KOPT-K1 (cell line): ENCODE measurements around the gene NR4A1.
A peak's percentile ranks its signal among the peaks of the same experiment; 100 is the strongest.

Experiments
- H3K27ac ChIP-seq: fragments of 200-600 bp; sonication (generic); 2 replicates; pipeline ENCODE4 v1.5.1; 2016; ENCODE audit warnings: antibody characterized with exemption, mild to moderate bottlenecking, low read depth, low read length; ENCODE audit not compliant: poor library complexity, severe bottlenecking
- H3K36me3 ChIP-seq: fragments of 200-600 bp; sonication (generic); 2 replicates; pipeline ENCODE4 v1.5.1; 2017; ENCODE audit warnings: antibody characterized with exemption, mild to moderate bottlenecking, low read length, moderate library complexity; ENCODE audit not compliant: insufficient read depth
- H3K9me3 ChIP-seq: fragments of 200-600 bp; sonication (generic); 2 replicates; pipeline ENCODE4 v1.5.1; 2017; ENCODE audit warnings: antibody characterized with exemption, low read length, mild to moderate bottlenecking; ENCODE audit not compliant: insufficient read depth, poor library complexity, severe bottlenecking

NR4A1 gene

GRCh38 chr12:52070185-52070925 is 19.1 kb downstream of the NR4A1 start:
- H3K36me3 ChIP-seq: peaks cover 27% of the 10 kb centered on the region
- no peaks in the 10 kb centered on the region for H3K9me3 ChIP-seq
- H3K27ac ChIP-seq: peak overlapping the region; percentile 93

DNA sequence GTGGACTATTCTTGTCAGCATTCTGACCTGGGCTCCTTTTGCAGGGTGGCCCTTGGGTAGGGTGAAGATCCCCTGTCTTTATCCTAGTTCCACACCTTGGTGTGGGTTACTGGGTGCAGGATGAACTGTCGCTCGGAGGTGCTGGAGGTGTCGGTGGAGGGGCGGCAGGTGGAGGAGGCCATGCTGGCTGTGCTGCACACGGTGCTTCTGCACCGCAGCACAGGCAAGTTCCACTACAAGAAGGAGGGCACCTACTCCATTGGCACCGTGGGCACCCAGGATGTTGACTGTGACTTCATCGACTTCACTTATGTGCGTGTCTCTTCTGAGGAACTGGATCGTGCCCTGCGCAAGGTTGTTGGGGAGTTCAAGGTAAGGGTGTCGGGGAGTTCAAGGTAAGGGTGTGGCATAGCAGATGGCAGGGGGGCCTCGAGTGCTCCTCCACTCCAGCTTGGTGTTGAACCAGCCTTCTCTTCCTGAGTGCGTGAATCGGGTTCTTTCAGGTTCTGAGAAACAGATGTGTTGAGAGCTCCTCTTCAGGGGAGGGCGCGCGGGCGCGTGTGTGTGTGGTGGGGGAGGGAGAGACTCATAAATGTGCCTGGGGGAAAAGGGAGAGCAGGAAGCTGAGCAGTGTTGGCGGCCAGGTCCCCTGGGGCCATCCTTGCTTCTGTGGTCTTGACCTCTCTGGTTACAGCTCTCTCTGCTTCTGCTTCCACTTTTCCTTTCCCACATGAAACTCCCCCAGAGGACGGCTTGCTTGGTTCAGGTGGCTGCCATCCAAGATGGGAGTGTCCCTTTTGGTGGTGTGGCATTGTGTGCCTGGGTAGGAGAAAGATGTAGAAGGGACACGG is 22.5 kb downstream of the NR4A1 start:
- H3K27ac ChIP-seq: no peak overlapping the region
- no peaks in the 10 kb centered on the region for H3K9me3 ChIP-seq
- H3K36me3 ChIP-seq: peaks cover 61% of the 10 kb centered on the region

DNA sequence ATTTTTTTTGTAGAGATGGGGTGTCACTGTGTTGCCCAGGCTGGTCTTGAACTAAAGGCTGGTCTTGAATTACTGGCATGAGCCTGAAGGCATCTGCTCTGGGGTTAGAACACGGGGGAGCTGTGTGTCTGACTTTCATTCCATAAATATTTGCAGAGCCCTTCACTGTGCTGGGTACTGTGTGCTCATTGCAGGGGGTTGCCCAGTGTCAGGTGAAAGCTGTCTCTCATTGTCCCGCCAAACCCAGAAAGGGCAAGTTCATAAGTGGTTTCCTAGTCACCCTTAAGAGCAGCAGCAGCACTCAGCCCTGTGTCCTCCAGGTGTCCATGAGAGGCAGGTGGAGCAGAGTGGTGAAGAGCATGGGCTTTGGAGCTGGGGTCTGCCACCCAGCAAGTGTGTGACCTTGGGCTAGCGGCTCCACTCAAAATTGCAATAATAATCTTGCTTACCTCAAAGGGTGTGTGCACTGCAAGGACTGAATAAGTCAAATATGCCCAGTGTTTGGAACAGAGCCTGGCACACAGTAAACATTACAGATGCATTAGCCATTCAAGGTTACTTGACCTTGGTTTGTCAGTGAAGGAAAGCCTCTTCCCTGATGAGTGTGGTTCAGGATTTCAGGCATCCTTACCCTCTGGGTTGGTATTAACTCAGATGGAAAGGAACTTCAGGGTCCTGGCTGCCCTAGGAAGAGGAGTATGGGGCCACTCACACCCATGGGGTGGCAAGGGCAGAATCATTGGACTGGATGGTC is 23.9 kb downstream of the NR4A1 start:
- Histone ChIP-seq H3K9me3 (no peaks in the 10 kb centered on the region), H3K36me3 (peaks cover 68% of the 10 kb centered on the region), H3K27ac (no peak overlapping the region)

- no peaks in the 10 kb centered on the region for H3K9me3 ChIP-seq
- no peak overlapping the region for H3K27ac ChIP-seq
- H3K36me3 ChIP-seq: peaks cover 68% of the 10 kb centered on the region
These were observed 25.6 kb downstream of the NR4A1 start for GRCh38 chr12:52076811-52077210.

GRCh38 chr12:52078276-52078675 is 27.0 kb downstream of the NR4A1 start:
- peaks cover 62% of the 10 kb centered on the region for H3K36me3 ChIP-seq

DNA sequence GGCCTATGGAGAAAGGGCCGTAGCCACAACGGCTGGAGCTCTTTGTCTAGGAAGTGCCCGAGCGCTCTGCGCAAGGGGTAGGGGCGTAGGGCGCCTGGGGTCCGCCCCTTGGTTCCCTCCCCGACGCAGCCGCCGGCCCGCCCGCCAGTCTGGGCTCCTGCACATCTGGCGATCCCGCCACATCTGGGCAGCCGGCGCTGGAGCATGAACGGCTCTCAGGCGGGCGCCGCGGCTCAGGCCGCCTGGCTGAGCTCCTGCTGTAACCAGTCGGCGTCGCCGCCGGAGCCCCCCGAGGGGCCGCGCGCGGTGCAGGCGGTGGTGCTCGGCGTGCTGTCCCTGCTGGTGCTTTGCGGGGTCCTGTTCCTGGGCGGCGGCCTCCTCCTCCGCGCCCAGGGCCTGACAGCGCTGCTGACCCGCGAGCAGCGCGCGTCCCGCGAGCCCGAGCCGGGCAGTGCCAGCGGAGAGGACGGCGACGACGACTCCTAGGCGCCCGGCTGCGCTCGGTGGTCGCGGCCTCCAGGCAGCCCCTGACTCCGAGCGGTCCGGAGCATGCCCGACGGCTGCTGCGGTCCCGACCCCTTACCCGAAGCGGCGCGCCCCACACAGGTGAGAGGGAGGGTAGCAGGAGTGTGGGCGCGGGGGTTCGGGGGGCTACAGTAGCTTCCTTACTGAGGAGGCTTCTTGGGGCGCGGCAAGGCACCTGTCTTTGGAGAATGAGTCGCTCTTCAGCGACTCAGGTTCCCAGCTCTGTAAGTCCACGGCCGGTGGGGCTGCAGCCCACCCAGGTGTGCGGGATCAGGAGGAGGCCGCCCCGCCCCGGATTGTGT is 28.5 kb downstream of the NR4A1 start, which contains the start of gene SMIM41:
SMIM41 (plus strand) TSS at position 129 of the 827 bp plus-strand sequence; CDS start at position 205, 76 bp downstream.
- Histone ChIP-seq H3K27ac (peak within 1 kb of the TSS; percentile 58), H3K9me3 (no peaks in the 10 kb centered on the region), H3K36me3 (peaks cover 47% of the 10 kb centered on the region)

More at GRCh38 chr12:52078276-52078675, 27.0 kb downstream of the NR4A1 start:
- no peak overlapping the region for H3K27ac ChIP-seq
- no peaks in the 10 kb centered on the region for H3K9me3 ChIP-seq

- no peaks in the 10 kb centered on the region for H3K9me3 ChIP-seq
- peak overlapping the region; percentile 58 for H3K27ac ChIP-seq
- peaks cover 38% of the 10 kb centered on the region for H3K36me3 ChIP-seq
These were observed 29.4 kb downstream of the NR4A1 start for GRCh38 chr12:52080403-52081251.

- peaks cover 32% of the 10 kb centered on the region for H3K36me3 ChIP-seq
- no peaks in the 10 kb centered on the region for H3K9me3 ChIP-seq
- peak overlapping the region; percentile 58 for H3K27ac ChIP-seq
These were observed 30.1 kb downstream of the NR4A1 start for GRCh38 chr12:52081263-52081733.

DNA sequence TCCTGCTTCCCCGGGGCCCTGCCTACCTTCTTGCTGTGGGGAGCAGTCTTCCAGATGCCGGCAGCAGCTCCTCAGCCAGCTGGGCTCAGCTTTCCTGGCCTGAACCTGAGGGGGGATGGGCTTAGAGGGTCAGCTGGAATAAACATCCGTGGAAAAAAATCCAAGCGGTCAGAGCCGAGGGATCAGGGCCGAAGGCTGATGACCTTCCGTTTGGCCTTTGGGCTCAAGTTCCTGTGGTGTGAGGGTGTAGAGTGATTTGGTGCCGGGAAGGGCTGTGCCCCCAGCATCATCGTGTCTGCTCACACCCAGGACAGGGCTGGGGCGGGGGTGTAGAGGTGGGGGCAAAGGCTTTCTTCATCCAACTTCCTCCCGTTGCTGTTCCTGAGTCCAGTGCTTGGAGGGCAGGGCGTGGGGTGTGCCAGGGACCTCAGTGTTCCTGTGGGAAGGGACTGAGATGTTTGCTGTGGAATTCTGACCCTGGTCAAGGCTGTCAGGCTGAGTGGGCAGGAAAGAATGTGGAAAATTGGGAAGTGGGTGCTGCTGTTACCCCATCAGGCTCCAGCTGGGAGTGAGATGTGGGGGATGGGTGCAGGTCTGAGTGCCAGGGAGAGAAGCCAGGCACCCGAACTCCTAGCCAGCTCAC is 30.9 kb downstream of the NR4A1 start:
- Histone ChIP-seq H3K27ac (peak overlapping the region; percentile 58), H3K9me3 (no peaks in the 10 kb centered on the region), H3K36me3 (peaks cover 23% of the 10 kb centered on the region)

- H3K36me3 ChIP-seq: peaks cover 18% of the 10 kb centered on the region
- H3K9me3 ChIP-seq: no peaks in the 10 kb centered on the region
- peak overlapping the region; percentile 17 for H3K27ac ChIP-seq
These were observed 31.4 kb downstream of the NR4A1 start for GRCh38 chr12:52082669-52082987.

- peak overlapping the region; percentile 17 for H3K27ac ChIP-seq
These were observed 31.9 kb downstream of the NR4A1 start for GRCh38 chr12:52082988-52083637.

GRCh38 chr12:52083638-52083996 is 32.4 kb downstream of the NR4A1 start:
- H3K9me3 ChIP-seq: no peaks in the 10 kb centered on the region
- peaks cover 9% of the 10 kb centered on the region for H3K36me3 ChIP-seq
- no peak overlapping the region for H3K27ac ChIP-seq

More at GRCh38 chr12:52082988-52083637, 31.9 kb downstream of the NR4A1 start:
- H3K36me3 ChIP-seq: peaks cover 14% of the 10 kb centered on the region
- no peaks in the 10 kb centered on the region for H3K9me3 ChIP-seq
